OCI-LY7 (cell line): Measurements from ENCODE around the gene CRY1. TPM values are rescaled to one million over a fixed set of nuclear protein-coding genes. Genes with fewer than 3 reads are reported as not detected.

Experiments used
- Bru-seq: library from RNA; stranded (reverse); fragments of 400-500 nt; gene quantifications from one replicate; lab custom pipeline; 2021; lab: Mats Ljungman, UMichigan
- BruChase-seq, 2 experiments: library from RNA; stranded (reverse); fragments of 400-500 nt; gene quantifications; one replicate each; lab custom pipeline; 2021; lab: Mats Ljungman, UMichigan
- BruUV-seq: library from RNA; stranded (reverse); fragments of 400-500 nt; replicated peaks from 2 replicates; lab custom pipeline; 2021; lab: Mats Ljungman, UMichigan
- CTCF ChIA-PET: fragments of 300-600 bp; sonication (Branson Sonifier 250); formaldehyde crosslinking; loops from one replicate; lab custom pipeline; 2022; ENCODE audit warnings: antibody characterized with exemption; ENCODE audit not compliant: unreplicated experiment; lab: Charles Lee
- POLR2A ChIA-PET: fragments of 300-600 bp; sonication (Branson Sonifier 250); formaldehyde crosslinking; loops from one replicate; lab custom pipeline; 2022; ENCODE audit warnings: antibody characterized with exemption; lab: Charles Lee
- DNase-seq: peaks from one replicate; pipeline ENCODE4 v3.0.0-alpha.2; 2015; ENCODE audit warnings: low spot score
- H2AFZ ChIP-seq: fragments of 200-600 bp; sonication (generic), shearing (Covaris generic); 2 replicates; pipeline ENCODE4 v1.6.1; 2014; ENCODE audit warnings: mild to moderate bottlenecking, antibody characterized with exemption, low read length, moderate library complexity
- H3K27ac ChIP-seq: fragments of 200-600 bp; sonication (generic); 2 replicates; pipeline ENCODE4 v1.5.1; 2014; ENCODE audit warnings: mixed run types, low read depth, mild to moderate bottlenecking, moderate library complexity, low read length, inconsistent platforms; ENCODE audit not compliant: poor library complexity, severe bottlenecking
- H3K36me3 ChIP-seq: fragments of 200-600 bp; sonication (generic); 2 replicates; pipeline ENCODE4 v1.6.1; 2014; ENCODE audit warnings: mild to moderate bottlenecking, antibody characterized with exemption, low read length, moderate library complexity, mixed read lengths; ENCODE audit not compliant: insufficient read depth
- H3K4me1 ChIP-seq: fragments of 200-600 bp; sonication (generic); 2 replicates; pipeline ENCODE4 v1.5.1; 2014; ENCODE audit warnings: mild to moderate bottlenecking, low read length; ENCODE audit not compliant: insufficient read depth, poor library complexity, severe bottlenecking
- H3K4me2 ChIP-seq: fragments of 200-600 bp; sonication (generic); 2 replicates; pipeline ENCODE4 v1.6.1; 2014; ENCODE audit warnings: mild to moderate bottlenecking, low read length
- H3K4me3 ChIP-seq: fragments of 200-600 bp; sonication (generic); 2 replicates; pipeline ENCODE4 v1.5.1; 2014; ENCODE audit warnings: mild to moderate bottlenecking, low read depth, low read length; ENCODE audit not compliant: poor library complexity, severe bottlenecking
- H3K79me2 ChIP-seq: fragments of 200-600 bp; sonication (generic); 2 replicates; pipeline ENCODE4 v1.6.1; 2016; ENCODE audit warnings: low read depth, mild to moderate bottlenecking, low read length, moderate library complexity, mixed read lengths; ENCODE audit not compliant: insufficient read depth
- H3K9me2 ChIP-seq: fragments of 200-600 bp; sonication (generic); 2 replicates; pipeline ENCODE4 v1.6.1; 2016; ENCODE audit warnings: mild to moderate bottlenecking, low read length, mixed read lengths; ENCODE audit not compliant: insufficient read depth
- H3K9me3 ChIP-seq: fragments of 200-600 bp; sonication (generic); 2 replicates; pipeline ENCODE4 v1.6.1; 2014; ENCODE audit warnings: mild to moderate bottlenecking, mixed run types, low read length, mixed read lengths
- H4K20me1 ChIP-seq: fragments of 200-600 bp; sonication (generic); 2 replicates; pipeline ENCODE4 v1.6.1; 2014; ENCODE audit warnings: mild to moderate bottlenecking, antibody characterized with exemption, low read length, moderate library complexity, mixed read lengths; ENCODE audit not compliant: insufficient read depth
- CTCF ChIP-seq: fragments of 200-600 bp; sonication (generic); conservative IDR thresholded peaks from 2 replicates; pipeline ENCODE4 v1.5.1; 2014; ENCODE audit warnings: mild to moderate bottlenecking, antibody characterized with exemption, low read length, moderate library complexity, mixed read lengths
- EZH2phosphoT487 ChIP-seq: fragments of 200-600 bp; sonication (generic); IDR thresholded peaks from 2 replicates; pipeline ENCODE4 v1.6.1; 2018; ENCODE audit warnings: low read depth, borderline replicate concordance, mild to moderate bottlenecking, mixed run types, antibody characterized with exemption, low read length, moderate library complexity, mixed read lengths
- intact Hi-C: fragments of 100-400 bp; cut with micrococcal nuclease; formaldehyde crosslinking; loops from one replicate; pipeline ENCODE4 v1.10.0; 2022; ENCODE audit not compliant: unreplicated experiment
- long read RNA-seq: library from polyadenylated mRNA; stranded (forward); transcript quantifications from one replicate; pipeline ENCODE4 v2.0.0, GENCODE V29; 2022
- total RNA-seq, 2 experiments: library from RNA; depleted of rRNA in 1 of 2; stranded (reverse); fragments of >200 nt in 1 of 2; shearing (Covaris generic) in 1 of 2; gene quantifications; 2 replicates each; pipeline ENCODE4 v1.2.3, GENCODE V29; 2014 to 2022

The CRY1 gene
- total RNA-seq (2014; rRNA removed; shearing (Covaris generic)), result not detected in 2 replicates
- total RNA-seq (2022), result not detected in 2 replicates
- Bru-seq, nascent RNA, result percentile 7 among the genes with signal in this experiment
- percentile 7 among the genes with signal in this experiment for BruChase-seq, experiment 1, labeled RNA remaining after a 6-hour chase
- percentile 10 among the genes with signal in this experiment for BruChase-seq, experiment 2, labeled RNA remaining after a 2-hour chase
- long read RNA-seq, result 0 reads

- DNase-seq, result no peak
- BruUV-seq, result no TSS peak
- no peaks in the 10 kb centered on the region for H3K9me2 ChIP-seq
- H3K36me3 ChIP-seq, result no peaks in the 10 kb centered on the region
- H3K4me2 ChIP-seq, result no peak within 1 kb of the TSS
- no peak for TF ChIP-seq CTCF
- no peak for TF ChIP-seq EZH2phosphoT487
- no peaks in the 10 kb centered on the region for H4K20me1 ChIP-seq
- H2AFZ ChIP-seq, result no peak within 1 kb of the TSS
- no peak within 1 kb of the TSS for H3K4me3 ChIP-seq
- POLR2A ChIA-PET, result no interaction called here
- no peak within 1 kb of the TSS for H3K27ac ChIP-seq
- H3K79me2 ChIP-seq, result no peaks in the 10 kb centered on the region
- CTCF ChIA-PET, result no interaction called here
- no peaks in the 10 kb centered on the region for H3K9me3 ChIP-seq
- H3K4me1 ChIP-seq, result no peaks in the 10 kb centered on the region
- intact Hi-C loops, result no loop called here
Measured at GRCh38 chr12:107093417-107094182, at the start of gene CRY1. CRY1 (minus strand) TSS chr12:107093549; CDS start chr12:107092961, 588 bp downstream.

- ChIA-PET CTCF (no interaction called here), POLR2A (no interaction called here)
- Histone ChIP-seq H3K4me3 (no peak overlapping the region), H4K20me1 (no peaks in the 10 kb centered on the region), H3K79me2 (no peaks in the 10 kb centered on the region), H3K36me3 (no peaks in the 10 kb centered on the region), H3K9me2 (no peaks in the 10 kb centered on the region), H3K4me1 (no peaks in the 10 kb centered on the region), H3K9me3 (no peaks in the 10 kb centered on the region), H3K27ac (no peak overlapping the region), H3K4me2 (no peak overlapping the region), H2AFZ (no peak overlapping the region)
- intact Hi-C loops, result no loop called here
- TF ChIP-seq CTCF (no peak), EZH2phosphoT487 (no peak)
- no peak for DNase-seq
- no TSS peak for BruUV-seq
Measured at GRCh38 chr12:107139787-107140186, 46.4 kb upstream of the CRY1 start.

GRCh38 chr12:107138990-107139389 is 45.6 kb upstream of the CRY1 start:
- ChIA-PET CTCF (no interaction called here), POLR2A (no interaction called here)
- no peak for DNase-seq
- no TSS peak for BruUV-seq
- H4K20me1 ChIP-seq, result no peaks in the 10 kb centered on the region
- no peaks in the 10 kb centered on the region for H3K9me2 ChIP-seq
- no peaks in the 10 kb centered on the region for H3K36me3 ChIP-seq
- H3K27ac ChIP-seq, result no peak overlapping the region
- no peak overlapping the region for H2AFZ ChIP-seq
- no peaks in the 10 kb centered on the region for H3K79me2 ChIP-seq
- no peak overlapping the region for H3K4me2 ChIP-seq
- no peak overlapping the region for H3K4me3 ChIP-seq
- no peaks in the 10 kb centered on the region for H3K4me1 ChIP-seq
- intact Hi-C loops, result no loop called here
- H3K9me3 ChIP-seq, result no peaks in the 10 kb centered on the region
- TF ChIP-seq EZH2phosphoT487 (no peak), CTCF (no peak)
